Activated gamma-delta T cell treated with Interleukin-2 at 50 U/mL for 16 hours (primary cell): ENCODE measurements around the gene SHISA4.

Experiments used
- DNase-seq: peaks from one replicate; pipeline ENCODE4 v3.0.0-alpha.2; 2020

The SHISA4 gene

DNA sequence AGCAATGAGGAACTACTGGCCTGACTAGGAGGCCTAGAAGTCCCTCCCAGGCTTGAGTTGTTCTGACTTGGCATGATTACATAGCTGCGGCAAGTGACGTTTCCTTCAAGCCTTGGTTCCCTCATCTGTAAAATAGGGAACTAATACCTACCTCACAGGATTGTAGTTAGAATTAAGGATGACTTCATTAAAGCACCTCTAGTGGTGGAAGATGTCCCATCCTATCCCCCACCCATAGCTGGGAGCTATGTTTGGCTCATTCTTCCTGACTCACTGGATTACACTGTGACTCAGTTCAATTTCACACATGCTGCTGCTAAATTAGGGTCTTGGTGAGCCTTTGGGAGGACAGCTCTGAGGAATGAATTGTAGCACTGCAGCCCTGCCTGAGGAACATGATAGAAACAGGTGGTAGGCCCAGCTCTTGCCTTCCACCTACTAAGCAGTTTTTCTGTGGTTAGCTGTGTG lies 6.0 kb upstream of the SHISA4 start:
- no peak for DNase-seq

DNA sequence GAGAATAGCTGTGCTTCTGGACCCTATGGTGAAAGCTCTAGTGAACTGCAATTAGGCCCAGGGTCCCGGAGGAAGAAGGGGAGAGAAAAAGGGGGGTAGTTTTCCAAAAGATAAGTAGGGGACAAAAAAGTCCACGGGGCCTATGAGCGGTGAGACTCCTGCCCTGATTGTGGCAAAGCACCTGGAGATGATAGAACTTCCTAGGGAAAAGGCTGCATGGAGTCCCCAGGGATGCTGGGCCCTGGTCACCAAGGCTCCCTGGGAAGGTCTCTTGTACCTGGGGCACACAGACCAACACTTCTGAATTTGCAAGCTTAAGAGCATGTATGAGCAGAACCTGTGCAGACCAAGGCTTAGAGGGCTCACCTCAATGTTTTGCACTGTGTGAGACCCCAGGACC lies 5.4 kb upstream of the SHISA4 start:
- no peak for DNase-seq

DNA sequence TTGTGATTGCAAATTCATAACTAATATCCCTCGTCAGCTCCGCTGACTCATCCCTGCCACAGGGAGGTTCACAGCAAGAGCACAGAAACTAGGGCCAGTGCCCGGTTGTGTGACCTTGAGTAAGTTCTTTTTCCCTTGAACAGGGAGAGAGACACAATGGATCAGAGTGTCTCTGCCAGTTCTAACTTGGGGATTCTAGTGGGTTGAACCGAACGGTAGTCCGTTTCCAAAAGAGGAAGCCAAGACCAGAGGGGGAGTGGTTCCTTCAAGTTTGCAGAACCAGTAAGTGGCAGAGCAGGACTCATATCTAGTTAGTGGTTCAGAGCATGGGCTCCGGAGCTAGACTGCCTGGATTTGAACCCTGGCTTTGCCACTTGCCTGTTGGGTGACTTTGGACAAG lies 4.9 kb upstream of the SHISA4 start:
- no peak for DNase-seq

DNA sequence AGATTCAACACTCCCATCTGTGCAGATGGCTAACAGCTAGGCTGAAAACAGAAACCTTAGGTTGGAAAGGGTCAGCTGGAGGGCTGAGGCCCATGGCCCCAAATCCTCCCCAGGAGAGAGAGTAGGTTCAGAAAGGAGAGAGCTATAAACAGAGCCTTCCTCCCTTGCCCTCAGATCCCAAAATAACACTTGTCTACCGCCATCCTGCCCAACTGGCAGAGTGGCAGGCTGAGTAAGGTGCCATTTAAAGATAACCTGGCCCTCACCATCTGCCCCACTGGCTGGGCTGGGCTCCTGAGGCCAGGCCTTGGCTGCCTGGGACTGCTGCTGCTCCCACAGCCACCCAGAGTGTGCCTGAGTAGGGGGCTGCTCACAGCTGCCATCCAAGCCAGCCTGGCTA lies 4.3 kb upstream of the SHISA4 start:
- DNase-seq: no peak

DNA sequence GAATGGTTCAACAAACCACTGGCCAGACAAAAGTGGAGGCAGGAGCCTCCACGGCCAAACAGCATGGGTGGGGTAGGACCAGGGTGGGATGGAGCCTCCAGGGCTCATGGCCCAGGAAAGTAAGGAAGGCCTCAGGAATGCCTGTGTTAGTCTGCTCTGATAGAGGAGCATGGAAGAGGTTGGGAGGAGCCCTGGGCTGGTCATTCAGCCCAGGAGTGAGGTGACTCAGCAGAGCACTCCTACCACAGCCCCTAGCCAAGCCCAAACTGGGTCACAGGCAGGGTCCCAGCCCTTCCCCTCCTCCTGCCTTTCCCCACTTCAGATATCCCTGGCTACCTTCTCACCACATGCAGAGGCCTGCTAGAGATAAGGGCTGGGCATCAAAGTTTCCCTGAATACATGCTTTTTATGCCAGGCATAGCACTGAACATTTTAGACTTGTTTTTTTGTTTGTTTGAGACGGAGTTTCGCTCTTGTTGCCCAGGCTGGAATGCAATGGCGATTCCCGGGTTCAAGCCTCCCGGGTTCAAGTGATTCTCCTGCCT lies 3.1 kb upstream of the SHISA4 start:
- no peak for DNase-seq

DNA sequence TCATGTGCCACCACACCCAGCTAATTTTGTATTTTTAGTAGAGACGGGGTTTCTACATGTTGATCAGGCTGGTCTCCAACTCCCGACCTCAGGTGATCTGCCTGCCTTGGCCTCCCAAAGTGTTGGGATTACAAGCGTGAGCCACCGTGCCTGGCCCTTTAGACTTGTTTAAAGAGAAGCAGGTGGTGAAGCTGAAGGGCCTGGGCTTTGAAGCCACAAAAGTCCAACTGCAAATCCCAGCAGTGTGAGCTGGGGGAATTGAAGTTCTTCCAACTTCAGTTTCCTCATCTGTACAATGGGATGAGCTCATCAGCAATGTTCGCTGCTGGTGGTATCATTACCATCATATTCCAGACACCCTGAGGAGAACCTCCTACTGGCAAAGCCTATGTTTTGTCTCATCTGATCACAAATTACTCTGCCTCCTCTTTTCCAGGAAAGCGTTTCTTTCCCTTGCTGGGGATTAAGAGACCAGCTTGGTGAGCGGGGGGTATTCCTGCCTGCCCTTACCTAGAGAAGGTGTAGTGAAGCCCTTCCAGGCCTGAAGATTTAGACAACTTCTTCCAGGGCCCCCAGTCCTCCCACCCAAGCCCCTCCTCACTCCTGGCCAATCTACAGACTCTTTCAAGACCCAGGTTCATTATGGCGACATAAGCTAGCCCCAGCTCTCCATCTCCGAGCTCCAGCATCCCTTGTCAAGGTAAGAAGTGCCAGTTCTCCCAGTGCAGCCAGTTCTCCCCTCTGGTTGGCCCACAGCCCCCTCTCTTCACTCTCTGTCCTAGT lies 2.4 kb upstream of the SHISA4 start:
- DNase-seq: no peak

DNA sequence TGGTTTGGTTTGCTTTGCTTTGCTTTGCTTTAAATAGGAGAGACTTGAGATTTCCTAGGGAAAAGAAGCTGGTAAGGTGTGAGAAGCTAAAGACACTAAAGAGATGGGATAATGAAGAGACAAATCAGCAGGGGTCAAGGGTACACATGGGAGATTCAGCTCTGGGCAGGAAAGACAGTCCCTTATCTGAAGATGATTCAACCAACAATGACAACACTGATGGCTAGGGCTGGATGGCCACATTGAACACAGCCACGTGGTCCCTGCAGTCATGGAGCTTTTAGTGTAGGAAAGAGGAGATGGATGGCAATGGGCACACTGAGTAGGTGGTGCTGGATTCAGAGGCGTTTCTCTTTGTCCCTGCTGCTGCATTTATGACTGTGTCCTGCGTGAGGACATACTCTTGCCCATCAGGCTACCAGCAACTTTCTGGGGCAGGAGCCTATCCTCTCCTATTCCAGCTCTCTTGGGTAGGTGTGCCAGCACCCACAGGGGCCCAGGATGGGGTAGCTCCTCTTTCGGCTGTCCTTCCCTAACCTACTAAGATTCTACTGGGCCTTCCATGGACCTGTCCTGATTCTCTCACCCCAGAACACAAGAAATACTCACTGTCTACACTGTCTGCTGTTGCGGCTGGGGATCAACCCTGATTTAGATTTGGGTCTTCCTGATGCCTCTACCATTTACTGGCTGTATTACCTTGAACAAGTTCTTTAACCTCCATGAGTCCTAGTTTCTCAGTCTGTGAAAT lies 1.4 kb upstream of the SHISA4 start:
- no peak for DNase-seq

DNA sequence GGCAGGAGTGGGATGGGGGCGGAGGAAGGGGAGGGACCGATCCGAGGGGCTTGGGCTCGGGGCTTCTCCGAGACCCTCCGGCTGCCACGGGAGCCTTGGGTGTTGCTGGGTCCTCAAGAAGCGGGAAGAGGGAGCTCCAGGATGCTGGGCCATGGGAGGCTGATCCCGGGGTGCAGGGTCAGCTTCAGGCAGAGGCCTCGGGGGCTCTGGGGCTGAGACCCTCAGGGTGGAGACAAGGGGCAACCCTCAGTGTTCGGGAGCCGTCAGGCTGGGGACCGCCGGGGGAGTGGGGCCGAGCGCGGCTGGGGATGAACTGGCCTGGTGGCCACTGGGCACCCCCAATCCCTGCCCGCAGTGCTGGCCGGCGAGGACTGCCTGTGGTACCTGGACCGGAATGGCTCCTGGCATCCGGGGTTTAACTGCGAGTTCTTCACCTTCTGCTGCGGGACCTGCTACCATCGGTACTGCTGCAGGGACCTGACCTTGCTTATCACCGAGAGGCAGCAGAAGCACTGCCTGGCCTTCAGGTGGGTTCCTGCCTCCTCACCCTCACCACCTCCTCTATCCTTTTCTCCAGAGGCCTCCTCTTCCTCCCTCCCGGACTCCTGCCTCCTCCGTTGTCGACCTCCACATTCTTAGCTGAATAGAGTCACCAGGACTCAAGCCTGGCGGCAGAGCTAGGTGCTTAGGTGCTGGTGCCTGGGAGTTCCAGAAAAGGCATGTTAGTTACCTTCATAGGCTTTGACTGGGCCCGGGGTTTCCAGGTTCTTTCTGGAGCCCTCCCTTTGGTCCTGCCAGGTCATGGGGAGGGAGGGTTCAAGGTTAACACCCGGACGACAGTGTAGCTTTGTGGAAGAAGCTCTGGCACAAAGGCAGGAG lies 631 bp downstream of the SHISA4 start:
- no peak for DNase-seq

DNA sequence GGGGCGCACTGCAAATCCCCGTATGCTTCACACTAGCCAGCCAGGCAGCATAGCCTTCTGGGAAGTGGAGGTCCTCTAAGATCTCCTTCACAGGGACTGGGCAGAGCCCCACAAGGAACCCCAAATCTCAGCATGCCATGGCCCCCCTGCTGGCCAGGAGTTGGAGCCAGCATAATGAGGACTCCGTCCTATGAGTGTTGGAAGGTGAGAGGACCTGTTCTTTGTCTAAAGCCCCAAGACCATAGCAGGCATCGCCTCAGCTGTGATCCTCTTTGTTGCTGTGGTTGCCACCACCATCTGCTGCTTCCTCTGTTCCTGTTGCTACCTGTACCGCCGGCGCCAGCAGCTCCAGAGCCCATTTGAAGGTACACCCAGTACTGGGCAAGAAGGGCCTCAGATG lies 1.5 kb downstream of the SHISA4 start:
- no peak for DNase-seq

DNA sequence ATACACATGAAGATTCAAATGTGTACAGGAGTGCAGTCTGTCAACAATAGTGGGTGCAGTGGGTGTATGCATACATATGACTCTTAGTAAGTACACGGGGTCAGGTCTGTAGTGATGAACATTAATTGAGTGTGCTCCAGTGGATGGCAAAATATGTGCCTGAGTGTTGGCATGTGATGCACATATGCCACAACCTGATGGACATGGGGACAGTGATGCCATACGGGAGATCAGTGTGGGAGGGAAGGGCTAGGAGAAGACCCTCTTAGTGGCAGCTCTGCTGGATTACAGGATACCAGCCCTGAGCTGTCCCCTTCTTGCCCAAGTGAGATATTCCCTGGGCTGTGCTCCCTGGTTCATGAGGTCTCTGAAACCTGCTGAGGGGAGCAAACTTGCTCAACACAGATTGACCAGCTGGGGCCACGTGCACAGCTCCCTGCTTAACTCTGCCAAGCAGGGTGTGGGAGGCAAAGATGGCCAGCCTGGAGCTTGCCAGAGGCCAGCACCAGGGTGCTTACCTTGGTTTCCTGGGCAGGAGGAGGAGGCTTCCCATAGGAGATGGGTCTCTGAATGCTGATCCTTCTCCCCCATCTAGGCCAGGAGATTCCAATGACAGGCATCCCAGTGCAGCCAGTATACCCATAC lies 2.2 kb downstream of the SHISA4 start:
- DNase-seq: no peak

DNA sequence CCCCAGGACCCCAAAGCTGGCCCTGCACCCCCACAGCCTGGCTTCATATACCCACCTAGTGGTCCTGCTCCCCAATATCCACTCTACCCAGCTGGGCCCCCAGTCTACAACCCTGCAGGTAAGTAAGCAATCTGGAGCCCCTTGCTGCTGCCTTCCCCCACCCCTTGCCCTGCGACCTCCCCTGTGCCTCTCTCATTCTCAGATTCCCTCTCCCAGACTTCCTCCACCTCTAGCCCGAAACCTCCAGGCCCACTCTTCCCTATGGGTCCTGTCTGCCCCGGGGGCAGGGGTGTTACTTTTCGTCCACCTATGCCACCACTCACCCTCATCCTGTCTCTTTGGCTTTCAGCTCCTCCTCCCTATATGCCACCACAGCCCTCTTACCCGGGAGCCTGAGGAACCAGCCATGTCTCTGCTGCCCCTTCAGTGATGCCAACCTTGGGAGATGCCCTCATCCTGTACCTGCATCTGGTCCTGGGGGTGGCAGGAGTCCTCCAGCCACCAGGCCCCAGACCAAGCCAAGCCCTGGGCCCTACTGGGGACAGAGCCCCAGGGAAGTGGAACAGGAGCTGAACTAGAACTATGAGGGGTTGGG lies 2.9 kb downstream of the SHISA4 start:
- DNase-seq: no peak

DNA sequence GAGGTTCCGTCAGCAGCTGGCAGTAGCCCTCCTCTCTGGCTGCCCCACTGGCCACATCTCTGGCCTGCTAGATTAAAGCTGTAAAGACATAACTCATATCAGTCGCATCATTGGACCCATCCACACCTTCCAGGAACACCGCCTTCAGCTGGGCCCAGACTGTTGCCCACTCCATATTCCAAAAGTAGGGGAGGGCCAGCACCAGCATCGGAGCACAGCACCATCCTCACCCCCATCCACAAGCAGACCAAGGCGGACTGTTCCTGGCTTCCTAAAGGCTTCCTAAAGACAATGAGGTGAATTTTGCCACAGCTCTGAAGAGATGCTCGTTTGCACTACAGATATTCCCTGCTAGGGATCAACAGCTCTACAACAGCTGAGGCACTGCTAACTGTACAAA lies 3.5 kb downstream of the SHISA4 start:
- DNase-seq: no peak

DNA sequence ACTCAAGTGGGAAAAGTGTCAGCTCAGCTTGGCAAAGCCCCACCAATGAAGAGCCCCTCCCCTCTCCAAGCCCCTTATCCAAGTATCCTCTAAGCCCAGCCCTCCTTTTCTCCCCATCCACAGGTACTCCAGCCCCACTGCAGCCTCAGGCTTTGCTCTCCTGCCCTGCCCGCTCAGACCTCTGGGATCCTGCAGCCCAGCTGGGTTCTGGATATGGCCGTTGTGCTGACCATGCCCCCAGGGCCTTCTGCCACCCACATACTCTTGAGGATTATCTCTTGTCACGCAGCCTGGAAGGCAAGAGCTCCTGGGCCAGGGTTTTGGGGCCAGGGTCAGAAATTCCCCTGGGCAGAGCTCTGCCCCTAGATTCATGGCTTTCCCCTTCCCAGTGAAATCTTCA lies 4.7 kb downstream of the SHISA4 start:
- DNase-seq: no peak

DNA sequence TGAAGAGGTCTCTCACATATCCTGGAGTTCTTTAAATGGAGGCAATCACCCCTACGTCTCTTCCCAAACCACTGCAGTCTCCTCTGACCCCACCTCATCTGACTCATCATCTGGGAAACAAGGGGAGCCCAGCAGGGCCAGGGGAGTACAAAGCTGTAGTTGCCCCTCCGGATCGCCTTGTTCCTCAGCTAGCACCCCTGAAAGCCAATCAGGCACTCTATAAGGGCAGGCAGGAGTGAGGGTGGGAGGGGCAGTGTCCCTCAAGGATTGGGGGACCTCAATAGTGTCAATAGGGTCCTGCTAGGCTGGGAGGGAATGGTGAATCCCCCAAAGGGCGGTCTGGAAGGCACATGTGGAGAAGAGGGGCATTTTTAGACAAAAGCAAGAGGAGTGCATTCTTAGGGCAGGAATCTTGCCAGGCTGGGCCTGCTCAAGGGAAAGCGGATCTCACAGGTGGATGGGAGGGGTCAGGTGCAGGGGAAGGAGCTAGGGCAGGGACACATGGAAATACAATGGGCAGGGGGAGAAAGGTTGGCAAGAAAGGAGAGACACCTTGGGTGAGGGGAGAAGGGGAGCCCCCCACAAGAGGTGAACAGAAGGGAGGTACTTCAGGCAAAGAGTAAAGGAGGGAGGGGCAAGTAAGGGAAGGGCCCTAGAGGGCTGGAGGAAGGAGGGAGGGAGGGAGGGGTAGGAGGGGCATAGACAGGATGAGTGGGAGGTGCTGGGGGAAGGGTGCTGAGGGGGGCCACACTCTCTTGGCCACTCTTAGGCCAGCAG lies 5.8 kb downstream of the SHISA4 start:
- DNase-seq: no peak

DNA sequence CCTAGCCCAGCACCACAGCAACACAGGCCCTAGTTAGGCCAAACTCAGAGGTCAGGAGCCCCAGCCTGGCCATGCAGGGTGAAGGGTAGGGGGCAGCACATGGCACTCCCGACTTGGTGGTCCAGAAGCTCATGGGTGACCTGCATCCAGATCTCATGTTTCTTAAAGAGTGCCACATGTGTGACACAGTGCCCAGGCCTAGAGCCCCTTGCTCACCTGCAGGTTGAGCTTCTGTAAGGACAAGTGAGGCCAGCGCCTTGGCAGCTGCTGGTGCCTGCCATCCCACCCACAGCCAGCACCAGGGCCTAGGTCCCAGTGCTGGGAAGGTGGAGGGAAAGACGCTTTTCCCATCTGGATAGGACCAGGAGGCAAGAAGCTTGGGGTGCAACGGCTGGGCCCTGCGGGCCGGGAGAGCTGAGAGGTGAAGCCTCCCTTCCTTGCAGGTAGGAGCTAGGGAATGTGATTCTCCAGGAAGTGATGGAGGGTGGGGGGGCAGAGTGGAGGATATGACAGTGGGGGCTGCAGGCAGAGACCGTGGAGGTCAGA lies 6.5 kb downstream of the SHISA4 start:
- DNase-seq: no peak

DNA sequence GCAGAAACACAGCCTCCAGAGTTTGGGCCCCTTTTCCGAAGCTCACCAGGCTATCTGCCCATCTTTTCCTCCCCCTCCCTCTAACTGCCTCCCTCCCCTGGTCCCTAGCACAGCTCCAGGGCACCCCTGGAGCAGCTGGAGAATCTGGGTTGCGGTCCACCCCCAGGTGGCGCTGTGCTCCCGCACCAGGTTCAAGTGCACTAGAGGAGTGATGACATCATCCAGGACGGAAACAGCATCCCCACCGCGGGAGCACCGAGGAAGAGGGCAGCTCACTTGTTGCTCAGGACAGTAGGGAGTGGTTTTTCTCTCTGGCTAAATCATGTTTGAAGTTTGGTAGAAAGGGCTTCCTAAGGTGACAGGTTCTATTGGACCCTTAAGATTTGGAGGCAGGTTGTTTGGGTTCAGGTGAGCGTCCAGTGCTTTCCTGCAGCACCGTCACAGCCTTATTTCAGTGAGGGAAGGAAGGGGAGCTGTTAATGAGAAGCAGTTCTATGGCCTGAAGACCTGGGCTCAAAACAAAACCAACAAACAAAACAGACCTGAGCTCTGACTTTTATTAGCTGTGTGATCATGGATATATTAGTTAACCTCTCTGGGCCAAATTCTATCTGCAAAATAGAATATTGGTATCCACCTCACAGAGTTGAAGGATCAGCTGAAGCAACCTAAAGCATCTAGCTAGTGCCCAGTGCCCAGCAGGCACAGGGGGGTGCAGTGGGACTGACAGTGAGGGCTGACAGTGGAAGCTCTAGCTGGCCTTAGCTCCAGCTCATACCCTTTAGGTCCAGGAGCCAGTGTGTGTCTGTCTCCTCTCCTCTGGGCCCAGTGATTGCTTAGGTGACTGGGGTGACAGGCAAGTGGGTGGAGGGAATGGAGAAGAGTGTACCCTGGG lies 7.5 kb downstream of the SHISA4 start:
- DNase-seq: peak; percentile 76

DNA sequence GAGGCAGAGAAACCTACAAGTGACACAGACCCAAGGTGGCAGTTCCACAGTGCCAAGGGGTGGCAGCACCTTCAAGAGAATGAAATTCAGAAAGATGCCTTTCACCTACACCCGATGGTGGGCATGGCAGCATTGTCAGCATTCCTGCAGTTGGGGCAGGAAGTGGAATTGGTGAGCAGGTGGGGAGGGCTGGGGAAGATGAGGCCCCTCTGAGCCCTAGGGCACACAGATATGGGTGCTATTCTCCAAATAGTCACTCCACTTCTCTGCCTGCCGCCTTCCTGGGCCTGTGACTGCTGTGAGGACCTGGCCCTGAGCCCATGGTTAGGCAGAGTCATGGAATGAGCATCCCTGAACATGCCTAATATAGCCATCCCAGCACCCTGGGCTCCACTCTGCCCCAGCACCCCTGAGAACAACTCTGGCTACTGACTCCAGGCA lies 8.3 kb downstream of the SHISA4 start:
- no peak for DNase-seq

DNA sequence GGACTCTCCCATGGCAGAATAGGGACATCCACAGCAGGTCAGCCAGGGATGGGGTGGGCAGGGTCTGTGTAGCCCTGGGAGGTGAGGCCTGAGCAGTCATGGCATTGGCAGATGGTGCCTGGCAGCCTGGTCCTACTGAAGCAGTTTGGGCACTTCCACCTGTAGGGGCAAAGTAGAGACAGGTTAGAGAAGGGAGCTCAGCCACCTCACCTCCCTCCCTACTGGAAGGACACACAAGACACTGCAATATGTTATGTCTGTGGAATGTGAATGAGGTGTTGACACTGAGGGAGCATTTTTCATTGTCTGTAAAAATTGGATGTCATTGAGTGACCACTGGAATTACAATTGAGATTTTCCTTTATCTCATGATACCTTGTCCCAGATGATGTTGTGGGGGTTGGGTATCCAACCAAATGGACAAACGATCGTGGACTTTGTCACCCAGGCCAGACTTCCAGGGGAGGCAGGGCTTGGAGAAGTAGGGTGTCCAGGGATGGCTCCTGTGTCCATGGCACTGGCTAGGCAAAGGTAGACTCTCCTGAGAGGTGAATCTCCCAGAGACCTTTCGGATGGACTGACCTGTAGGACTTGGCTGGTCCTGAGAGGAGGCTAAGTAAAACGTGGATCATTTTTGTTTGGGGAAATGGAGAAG lies 9.7 kb downstream of the SHISA4 start:
- no peak for DNase-seq

DNA sequence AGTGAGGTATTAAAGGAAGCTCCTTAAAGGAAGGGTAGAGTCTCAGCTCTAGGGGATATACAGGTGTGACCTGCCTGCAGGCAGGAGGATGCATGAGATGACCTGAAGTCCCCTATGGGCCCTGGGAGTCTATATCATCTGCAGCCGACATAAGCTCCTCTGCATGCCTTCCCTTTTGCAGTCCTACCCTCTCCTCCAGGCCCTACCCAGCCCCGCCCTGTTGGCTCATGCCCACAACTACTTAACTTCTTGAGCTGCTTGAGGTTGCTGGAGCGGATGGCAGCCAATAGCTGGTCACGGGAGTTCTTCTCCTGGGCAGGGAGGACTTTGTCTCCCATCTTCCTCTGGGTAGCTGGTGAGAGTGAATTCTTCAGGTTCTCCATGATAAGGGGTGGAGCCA lies 10.3 kb downstream of the SHISA4 start:
- DNase-seq: no peak
